HG03520 (cell line): ENCODE data around the gene PSG11.
"Not testable (repeated sequence)": the region's sequence is repeated elsewhere in the genome, so short reads cannot be mapped to it uniquely, and the experiment has no call there.

ENCODE experiments used
- ATAC-seq: cut with Tn5 transposase; IDR thresholded peaks from one replicate; pipeline ENCODE4 v1.9.1; 2021; ENCODE audit warnings: mild to moderate bottlenecking, moderate library complexity; ENCODE audit not compliant: unreplicated experiment

PSG11 gene

DNA sequence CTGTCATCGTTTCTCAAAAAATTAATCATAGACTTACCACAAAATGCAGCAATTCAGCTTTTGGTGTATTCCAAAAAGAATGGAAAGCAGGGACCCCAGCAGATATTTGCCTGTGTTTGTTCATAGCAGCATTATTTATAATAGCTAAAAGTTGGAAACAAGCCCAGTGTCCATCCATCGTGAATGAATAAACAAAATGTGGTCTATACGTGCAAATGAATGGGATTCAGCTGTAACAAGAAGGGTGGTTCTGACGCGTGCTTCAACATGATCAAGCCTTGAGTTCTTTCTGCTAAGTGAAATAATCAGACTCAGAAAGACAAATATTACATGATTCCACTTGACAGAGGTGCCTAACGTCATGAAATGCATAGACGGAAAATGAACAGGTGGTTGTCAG, 36.4 kb downstream of the PSG11 start:
- ATAC-seq = no peak

DNA sequence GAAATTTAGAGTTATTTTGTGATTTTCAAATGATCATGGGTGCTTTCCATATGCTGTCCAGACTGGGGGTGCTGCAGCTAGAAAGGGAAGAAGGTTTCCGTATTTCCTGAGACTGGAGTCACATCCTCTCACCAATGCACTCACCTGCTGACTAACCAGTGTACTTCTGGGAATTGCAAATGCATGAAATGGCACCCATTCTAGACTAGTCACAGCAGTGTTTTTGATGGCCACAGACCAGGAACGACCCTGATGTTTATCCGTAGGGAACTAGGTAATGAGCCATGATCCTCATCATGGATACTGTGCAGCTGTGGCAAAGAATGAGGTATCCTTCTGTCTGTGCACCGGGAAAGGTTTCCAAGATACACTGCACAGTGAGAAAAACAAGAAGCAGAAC, 37.1 kb downstream of the PSG11 start:
- not testable (repeated sequence) for ATAC-seq

- ATAC-seq = not testable (repeated sequence)
Measured at GRCh38 chr19:42988206-42988605, 38.1 kb downstream of the PSG11 start.

DNA sequence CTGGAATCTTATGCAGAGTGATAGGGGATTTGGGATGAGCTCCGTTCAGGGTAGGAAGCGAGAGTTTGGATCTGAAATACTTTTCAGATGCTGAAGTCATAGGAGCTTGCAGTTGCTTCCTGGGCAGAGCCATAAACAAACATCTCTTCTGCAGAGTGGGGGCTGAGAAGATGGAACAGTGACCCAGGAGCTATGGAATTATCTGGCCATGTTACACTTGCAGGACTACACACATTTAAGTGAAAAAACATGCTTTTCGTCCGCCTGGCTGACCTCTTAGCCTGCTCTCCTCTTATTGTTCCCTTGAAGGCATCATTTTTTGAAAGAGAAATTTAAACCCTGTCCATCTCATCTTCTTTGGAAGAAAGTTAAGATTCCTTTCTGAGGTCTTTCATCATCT, 40.7 kb downstream of the PSG11 start:
- ATAC-seq = no peak

DNA sequence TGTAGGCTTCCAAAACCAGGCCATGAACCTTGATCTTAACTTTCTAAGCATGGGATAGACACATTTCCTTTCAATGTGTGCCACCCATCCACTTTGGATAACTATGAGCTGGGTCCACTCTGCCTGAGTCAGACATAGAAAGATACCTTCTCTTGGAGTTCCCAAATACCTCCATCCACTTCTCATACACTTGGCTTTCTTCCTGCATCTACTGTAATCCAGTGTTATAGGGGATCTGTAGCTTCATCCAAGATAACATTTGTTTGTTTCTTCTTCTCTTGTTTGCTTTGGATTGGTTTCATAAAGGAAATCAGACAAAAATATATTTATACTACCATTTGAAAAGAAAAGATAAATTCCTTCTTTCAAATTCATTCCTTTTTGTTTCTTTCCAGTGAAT, 44.2 kb downstream of the PSG11 start:
- not testable (repeated sequence) for ATAC-seq

GRCh38 chr19:42971451-42971850, 54.8 kb downstream of the PSG11 start:
- not testable (repeated sequence) for ATAC-seq

DNA sequence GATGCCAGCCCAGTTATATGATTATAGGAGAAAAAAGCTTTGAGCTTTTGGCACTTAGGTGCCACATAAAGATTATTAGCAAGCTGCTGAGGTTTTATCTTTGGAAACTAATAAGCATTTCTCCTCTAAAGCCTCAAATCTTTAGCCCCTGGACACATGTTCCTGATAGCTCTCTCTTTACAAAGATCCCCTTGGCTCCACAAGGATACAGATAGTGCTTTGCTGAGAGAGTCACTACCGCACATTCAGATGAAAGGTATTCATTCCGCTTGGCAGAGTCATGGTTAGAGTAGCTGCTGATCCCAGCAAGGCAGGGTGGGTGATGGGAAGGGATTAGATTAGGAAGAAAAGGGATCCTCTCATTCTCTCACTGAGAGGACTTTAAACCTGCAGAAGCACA, 61.1 kb downstream of the PSG11 start:
- ATAC-seq = no peak

- ATAC-seq = no peak
Measured at GRCh38 chr19:42961119-42961518, 65.2 kb downstream of the PSG11 start.
